Measurements from ENCODE around the gene LCLAT1.
"Not testable (repeated sequence)": the region's sequence is repeated elsewhere in the genome, so short reads cannot be mapped to it uniquely, and the experiment has no call there.

Gene LCLAT1

GRCh38 chr2:30487603-30488002 is 40.6 kb downstream of the LCLAT1 start:
- no peak for DNase-seq (ENCODE audit: low read depth)

- DNase-seq (ENCODE audit: low read depth) = no peak
Observed at GRCh38 chr2:30488012-30488659, 41.1 kb downstream of the LCLAT1 start.

GRCh38 chr2:30491225-30491624 is 44.2 kb downstream of the LCLAT1 start:
- DNase-seq (ENCODE audit: low read depth) = no peak

GRCh38 chr2:30492185-30492584 is 45.1 kb downstream of the LCLAT1 start:
- no peak for DNase-seq (ENCODE audit: low read depth)

- no peak for DNase-seq (ENCODE audit: low read depth)
Observed at GRCh38 chr2:30492619-30493018, 45.6 kb downstream of the LCLAT1 start.

- DNase-seq (ENCODE audit: low read depth) = no peak
Observed at GRCh38 chr2:30493440-30493839, 46.4 kb downstream of the LCLAT1 start.

GRCh38 chr2:30495896-30496295 is 48.9 kb downstream of the LCLAT1 start:
- DNase-seq (ENCODE audit: low read depth) = not testable (repeated sequence)

- no peak for DNase-seq (ENCODE audit: low read depth)
Observed at GRCh38 chr2:30499681-30500080, 52.6 kb downstream of the LCLAT1 start.

GRCh38 chr2:30500699-30501098 is 53.7 kb downstream of the LCLAT1 start:
- DNase-seq (ENCODE audit: low read depth) = no peak

- DNase-seq (ENCODE audit: low read depth) = no peak
Observed at GRCh38 chr2:30502310-30502709, 55.3 kb downstream of the LCLAT1 start.

- DNase-seq (ENCODE audit: low read depth) = no peak
Observed at GRCh38 chr2:30503007-30503694, 56.1 kb downstream of the LCLAT1 start.

GRCh38 chr2:30503695-30504052 is 56.6 kb downstream of the LCLAT1 start:
- no peak for DNase-seq (ENCODE audit: low read depth)

GRCh38 chr2:30504731-30505130 is 57.7 kb downstream of the LCLAT1 start:
- DNase-seq (ENCODE audit: low read depth) = no peak

GRCh38 chr2:30505500-30506180 is 58.6 kb downstream of the LCLAT1 start:
- no peak for DNase-seq (ENCODE audit: low read depth)

- not testable (repeated sequence) for DNase-seq (ENCODE audit: low read depth)
Observed at GRCh38 chr2:30507460-30507859, 60.4 kb downstream of the LCLAT1 start.

GRCh38 chr2:30509716-30510115 is 62.7 kb downstream of the LCLAT1 start:
- DNase-seq (ENCODE audit: low read depth) = no peak

- DNase-seq (ENCODE audit: low read depth) = no peak
Observed at GRCh38 chr2:30510409-30510808, 63.4 kb downstream of the LCLAT1 start.

- DNase-seq (ENCODE audit: low read depth) = no peak
Observed at GRCh38 chr2:30511122-30512083, 64.4 kb downstream of the LCLAT1 start.

GRCh38 chr2:30512243-30512886 is 65.3 kb downstream of the LCLAT1 start:
- DNase-seq (ENCODE audit: low read depth) = no peak

- not testable (repeated sequence) for DNase-seq (ENCODE audit: low read depth)
Observed at GRCh38 chr2:30513649-30514048, 66.6 kb downstream of the LCLAT1 start.

- DNase-seq (ENCODE audit: low read depth) = no peak
Observed at GRCh38 chr2:30514134-30514847, 67.2 kb downstream of the LCLAT1 start.

All from stimulated activated CD4-positive, alpha-beta T cell treated with anti-CD3 and anti-CD28 coated beads, Interleukin-2, amount 100 ng/mL, for 4 hours (primary cell).